Left renal pelvis (tissue), 4 donors: ENCODE results near the gene PGK1. TPM values are rescaled to one million over a fixed set of nuclear protein-coding genes. Genes with fewer than 3 reads are reported as not detected.
"Not testable (repeated sequence)": the region's sequence is repeated elsewhere in the genome, so short reads cannot be mapped to it uniquely, and the experiment has no call there.

ENCODE experiments used
- DNase-seq, 4 donors: peaks; one replicate each; pipeline ENCODE4 v3.0.0-alpha.2; 2013; ENCODE audit warnings: low read depth in 4 of 4, low spot score in 3 of 4
- polyA plus RNA-seq, 4 donors: library from polyadenylated mRNA; unstranded; fragments of 120-200 nt; gene quantifications; one replicate each; pipeline ENCODE4 v1.2.1, GENCODE V29; 2013; ENCODE audit not compliant: insufficient read length in 4 of 4

PGK1 gene
- polyA plus RNA-seq, 4 donors: 228 to 448 (median 382) TPM

DNA sequence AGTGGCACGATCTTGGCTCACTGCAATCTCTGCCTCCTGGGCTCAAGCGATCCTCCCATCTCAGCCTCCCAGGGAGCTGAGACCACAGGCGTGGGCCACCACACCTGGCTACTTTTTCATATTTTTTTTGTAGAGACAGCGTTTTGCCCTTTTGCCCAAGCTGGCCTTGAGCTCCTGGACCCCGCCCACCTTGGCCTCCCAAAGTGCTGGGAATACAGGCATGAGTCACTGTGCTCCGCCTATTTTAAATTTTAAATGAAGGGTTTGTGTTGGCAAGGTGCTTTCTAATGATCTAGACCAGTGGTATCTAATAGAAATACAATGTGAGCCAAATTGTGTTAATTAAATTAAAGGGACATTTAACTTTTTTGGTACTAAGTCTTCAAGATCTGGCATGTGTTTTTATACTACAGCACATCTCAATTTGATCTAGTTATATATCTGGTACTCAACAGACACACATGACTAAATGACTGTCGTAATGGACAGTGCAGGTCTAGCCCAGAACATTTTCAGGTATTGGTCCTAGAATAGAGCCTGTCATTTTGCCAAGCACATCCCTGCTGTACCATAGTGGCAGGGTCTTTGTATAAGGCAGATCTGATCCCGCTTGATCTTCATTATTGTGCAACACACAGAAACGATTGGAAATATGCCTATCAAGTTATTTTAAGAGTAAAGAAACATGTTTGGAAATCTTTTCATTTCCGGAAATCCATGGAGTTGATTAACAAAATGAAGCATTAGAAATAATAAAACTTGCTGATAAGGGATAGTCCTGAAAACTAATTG is 7.3 kb downstream of the PGK1 start:
- DNase-seq: no peak

DNA sequence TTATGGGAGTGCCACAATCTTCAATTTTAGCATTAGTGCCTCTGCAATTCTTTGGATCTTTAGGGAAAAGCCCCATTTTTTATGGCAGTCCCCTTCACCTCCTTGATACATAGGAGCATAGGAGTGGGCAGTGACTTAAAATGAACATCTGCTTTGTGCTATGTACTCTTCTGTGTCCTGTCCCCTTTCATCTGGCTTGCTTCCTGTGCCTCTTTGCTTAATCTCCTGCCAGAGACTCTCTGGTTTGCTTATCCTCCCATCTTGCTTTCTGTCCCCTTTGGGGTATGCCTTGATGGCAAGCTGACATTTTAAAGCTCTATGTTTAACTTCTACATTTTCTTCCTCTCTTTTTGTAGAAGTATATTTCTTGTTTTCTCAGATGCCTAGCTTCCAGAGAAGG is 12.3 kb downstream of the PGK1 start:
- no peak for DNase-seq

DNA sequence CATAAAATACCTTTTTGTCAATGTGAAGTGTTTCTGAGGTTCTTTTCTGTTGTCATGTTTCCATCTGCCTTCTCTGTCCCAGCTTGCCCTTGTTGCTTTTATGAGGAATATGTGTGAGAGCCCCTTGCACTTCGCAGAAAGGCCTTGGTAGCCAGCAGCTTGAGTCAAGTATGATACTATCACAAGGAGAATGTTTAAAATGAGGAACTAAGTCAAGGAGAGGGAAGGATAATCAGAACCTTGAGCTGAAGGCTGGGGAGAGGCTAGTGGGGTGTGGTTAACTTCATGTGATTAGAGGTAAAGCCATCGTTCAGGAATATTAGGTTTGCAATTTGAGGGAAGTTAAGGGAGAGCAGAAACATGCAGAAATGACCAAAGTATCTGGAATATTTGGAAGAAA is 12.7 kb downstream of the PGK1 start:
- no peak for DNase-seq

DNA sequence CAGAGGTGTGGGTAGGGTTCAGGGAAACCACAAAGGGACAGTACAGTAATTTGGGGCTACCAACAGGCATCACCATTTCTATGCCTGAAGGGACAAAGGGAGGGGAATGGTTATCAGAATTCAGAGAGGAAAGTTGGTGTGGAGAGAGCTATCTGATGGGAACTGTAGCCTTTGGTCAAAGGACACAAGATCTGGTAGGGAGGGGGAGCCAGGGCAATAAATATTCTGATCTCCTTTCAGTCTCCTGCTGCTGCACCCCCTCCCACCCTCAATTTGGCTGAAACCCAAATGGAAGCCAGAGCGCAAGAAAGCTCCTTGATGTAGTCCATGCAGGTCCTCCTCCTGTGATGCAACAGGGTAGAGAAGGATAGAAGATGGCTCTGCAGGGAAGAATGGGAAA is 14.6 kb downstream of the PGK1 start:
- DNase-seq: no peak

DNA sequence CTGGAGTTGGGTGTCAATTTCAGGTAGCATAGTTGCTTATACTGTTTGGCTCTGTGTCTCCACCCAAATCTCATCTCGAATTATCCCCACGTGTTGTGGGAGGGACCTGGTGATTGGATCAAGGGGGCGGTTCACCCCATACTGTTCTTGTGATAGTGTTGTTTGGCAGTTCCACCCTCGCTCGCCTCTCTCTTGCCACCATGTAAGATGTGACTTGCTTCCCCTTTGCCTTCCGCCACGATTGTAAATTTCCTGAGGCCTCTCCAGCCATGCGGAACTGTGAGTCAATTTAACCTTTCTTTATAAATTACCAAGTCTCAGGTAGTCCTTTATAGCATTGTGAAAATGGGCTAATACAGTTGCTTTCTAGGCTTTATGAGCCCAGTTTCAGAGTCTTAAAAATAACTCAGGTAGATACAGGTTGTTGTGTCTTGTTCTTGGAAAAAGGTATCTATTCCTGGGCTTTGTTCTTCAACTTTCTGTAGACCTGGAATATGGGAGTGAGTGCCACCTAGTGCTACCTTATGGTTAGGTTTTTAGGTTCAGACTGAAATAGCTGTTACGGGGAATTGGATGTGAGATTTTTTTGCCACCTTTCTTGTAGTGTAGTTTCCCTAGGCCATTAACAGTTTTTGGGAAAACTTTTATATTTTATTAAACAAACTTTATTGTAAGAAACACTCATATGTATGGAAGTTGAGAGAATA is 15.6 kb downstream of the PGK1 start:
- no peak for DNase-seq

DNA sequence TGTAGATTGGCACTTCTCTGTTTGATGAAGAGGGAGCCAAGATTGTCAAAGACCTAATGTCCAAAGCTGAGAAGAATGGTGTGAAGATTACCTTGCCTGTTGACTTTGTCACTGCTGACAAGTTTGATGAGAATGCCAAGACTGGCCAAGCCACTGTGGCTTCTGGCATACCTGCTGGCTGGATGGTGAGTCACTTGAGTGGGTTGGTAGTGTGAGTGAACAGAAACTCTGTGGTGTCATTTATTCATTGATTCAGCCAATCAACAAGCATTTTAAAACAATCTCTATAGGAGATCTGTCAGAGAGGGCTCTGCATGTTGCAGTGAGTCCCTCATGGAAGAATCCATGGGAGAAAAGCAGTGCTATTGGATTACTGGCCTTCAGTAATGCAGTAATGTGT is 19.1 kb downstream of the PGK1 start:
- DNase-seq: no peak

DNA sequence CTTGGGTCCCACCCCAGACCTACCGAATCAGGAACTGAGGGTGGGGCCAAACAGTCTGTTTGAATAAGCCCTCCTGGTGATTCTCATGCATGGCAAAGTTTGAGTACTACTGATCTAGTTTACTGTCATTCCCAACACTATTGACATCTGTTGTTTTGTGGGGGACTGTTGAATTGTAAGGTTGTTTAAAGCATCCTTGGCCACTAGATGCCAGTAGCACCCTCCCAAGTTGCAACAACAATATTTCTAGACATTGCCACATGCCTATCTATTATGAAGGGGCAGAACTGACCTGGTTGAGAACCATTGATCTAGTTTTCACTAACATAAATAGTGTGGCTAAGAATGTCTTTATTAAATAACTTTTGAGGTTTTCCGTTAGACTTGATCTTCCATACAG is 20.3 kb downstream of the PGK1 start:
- DNase-seq: no peak

DNA sequence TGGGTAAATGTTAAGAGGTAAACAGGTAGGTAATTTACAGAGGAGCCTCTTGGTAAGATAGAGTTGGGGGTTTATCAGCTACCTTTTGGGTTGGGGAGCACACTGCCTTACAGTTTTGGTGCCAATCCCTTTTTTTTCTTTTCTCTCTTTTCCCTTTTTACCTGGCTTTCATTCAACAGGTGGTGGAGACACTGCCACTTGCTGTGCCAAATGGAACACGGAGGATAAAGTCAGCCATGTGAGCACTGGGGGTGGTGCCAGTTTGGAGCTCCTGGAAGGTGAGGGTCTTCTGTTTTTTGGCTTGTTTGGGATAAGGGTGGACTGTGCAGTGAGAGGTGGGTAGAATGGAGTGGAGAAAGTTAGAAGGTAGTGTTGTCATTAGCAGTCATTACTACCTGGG is 21.1 kb downstream of the PGK1 start:
- no peak for DNase-seq

DNA sequence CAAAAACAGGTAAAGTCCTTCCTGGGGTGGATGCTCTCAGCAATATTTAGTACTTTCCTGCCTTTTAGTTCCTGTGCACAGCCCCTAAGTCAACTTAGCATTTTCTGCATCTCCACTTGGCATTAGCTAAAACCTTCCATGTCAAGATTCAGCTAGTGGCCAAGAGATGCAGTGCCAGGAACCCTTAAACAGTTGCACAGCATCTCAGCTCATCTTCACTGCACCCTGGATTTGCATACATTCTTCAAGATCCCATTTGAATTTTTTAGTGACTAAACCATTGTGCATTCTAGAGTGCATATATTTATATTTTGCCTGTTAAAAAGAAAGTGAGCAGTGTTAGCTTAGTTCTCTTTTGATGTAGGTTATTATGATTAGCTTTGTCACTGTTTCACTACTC is 21.7 kb downstream of the PGK1 start:
- not testable (repeated sequence) for DNase-seq

DNA sequence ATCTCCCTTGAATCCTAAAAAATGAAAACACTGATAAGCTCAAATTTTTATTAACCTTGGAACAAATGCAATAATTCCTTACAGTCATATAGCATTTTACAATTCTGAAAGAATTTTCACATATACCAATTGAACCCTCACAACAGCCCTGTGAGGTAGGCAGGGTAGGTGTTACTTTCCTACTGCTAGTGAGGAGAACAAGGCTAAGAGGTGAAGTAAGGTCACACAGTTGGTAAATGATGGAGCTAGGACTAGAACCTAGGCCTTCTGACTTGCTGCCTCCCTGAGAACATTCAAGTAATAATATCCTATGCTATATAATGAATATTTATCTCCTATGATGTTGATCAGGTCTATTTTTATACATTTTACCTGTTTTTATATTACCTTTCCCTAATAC is 25.7 kb downstream of the PGK1 start:
- DNase-seq: no peak

DNA sequence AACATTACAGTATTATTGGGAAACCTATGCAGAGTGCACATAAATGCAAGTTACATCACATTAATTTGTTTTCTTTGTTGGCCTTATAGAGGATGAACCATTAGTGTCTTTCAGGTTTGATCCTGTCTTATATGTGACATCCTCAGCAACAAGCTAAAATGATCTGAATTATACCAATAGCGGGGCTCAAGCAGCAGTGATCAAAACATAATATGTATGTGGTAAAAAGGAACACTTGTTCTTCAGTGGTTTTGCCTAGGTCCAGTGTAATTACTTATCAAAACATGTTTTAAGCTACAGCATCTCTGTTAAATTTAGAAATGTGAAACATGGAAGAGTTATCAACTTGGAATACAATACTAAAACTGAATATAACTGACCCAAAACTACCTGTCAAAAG is 26.3 kb downstream of the PGK1 start:
- DNase-seq: no peak

DNA sequence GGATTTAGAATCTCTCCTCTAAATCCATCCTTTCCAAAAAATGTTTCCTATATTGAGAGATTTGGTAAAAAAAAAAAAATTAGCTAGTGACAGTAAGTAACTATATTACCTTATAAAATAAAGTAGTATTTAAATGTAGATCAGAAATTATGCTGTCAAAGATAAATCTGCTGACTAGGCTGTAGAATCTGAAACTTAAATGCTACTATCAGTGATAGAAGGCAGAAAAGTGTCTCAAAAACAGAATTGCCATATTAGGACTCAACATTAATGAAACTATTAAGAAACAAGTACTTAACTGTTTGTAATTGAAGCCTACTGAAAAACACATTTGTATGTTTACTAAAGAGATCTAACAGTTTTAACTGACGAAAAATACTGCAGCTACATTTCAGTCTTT is 27.1 kb downstream of the PGK1 start:
- no peak for DNase-seq

DNA sequence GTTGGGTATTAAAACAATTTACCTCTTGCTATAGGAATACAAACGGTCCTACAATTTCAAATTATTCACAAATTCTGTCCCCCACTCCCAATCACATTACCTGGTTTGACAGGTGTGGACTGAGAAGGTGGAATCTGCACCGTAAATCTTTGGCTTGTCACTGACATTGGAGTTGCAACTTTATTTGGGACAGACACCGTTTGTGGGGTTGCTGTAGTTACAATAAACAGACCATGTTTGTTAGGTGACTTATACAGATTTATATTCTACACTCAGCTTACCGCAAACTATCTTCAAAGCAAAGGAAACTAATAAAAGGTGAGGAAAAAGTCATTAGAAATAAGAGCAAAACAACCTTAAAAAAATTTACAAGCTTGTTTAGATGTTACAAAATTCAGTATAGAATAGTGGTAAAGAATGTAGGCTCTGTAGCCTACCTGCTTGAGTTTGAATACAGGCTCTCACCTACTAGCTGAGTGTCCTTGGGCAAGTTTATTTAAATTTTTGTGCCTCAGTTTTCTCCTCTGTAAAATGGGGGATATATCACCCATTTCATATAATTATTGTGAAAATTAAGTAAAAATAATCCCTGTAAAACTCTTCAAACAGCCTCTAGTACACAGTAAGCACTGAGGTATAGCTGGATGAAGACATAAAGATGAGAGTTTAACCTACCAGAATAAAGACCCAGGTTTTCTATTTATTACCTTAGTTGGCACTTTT is 29.4 kb downstream of the PGK1 start:
- DNase-seq: no peak

DNA sequence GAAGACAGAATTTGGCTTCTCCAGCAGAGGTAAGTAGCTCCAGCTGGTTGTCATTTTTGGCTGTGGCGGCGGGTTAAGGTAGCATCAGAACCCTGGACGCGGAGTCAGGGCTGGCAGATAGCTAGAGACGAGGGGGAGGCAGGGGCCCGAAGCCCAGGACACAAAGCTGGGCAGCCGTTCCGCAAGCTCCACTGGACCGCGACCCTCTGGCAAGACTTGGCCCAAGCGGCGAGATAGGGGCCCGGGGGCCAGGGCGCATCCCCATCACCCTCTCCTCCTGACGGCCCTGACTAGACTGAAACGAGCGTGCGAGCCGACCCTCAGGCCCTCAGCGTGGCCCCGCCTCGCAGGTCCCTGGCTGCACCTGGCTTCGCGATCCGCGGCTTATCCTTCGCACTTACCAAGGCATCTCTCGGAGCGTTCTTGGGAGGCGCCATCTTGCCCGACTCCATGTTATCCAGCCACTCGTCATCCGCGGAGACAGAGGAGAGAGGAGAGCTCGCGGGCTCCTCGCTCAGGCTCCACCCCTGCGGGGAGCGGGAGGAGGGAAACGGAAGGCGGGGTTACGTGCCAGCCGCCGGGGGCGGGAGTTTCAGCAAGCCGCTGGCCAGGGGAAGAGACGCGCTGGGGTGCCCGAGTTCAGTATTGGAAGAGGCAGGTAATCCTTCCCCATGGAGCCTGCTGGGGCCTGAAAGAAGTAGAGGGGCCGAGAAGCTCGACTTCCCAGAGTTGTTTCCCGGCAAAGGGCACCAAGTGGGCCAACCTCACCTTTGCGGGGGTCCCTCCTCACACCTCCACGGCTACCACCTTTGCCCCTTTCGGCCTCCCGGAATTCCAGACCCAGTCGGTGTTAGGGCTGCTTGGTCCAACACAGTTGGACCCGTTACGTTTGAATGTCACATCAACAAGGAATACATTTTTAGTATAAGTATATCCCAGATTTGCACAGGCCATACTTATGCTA is 35.4 kb downstream of the PGK1 start, which contains the start of gene TAF9B:
TSS of gene TAF9B (minus strand) at position 491 of the 964 bp plus-strand sequence. CDS start at position 452, 39 bp downstream.
- peak; percentile 53 to 67 (median 60) for DNase-seq

DNA sequence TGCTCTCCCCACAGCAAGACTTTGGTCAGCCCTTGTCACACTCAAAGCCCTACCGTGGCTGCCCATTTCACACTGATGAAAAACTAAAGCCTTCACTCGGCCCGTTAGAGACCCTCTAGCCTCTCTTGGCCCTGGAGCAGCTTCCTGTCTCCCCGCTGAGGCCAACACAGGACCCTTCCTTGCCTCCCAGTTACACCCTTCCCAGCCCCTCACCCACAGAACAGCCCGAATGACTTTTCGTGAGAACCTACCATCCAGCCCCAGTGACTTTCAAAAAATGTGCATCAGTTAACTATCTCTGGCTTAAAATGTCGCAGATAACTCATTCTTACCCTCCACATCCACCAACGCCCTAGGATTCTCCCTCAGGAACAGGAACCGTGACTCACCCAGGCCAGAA is 36.2 kb downstream of the PGK1 start:
- DNase-seq: no peak

DNA sequence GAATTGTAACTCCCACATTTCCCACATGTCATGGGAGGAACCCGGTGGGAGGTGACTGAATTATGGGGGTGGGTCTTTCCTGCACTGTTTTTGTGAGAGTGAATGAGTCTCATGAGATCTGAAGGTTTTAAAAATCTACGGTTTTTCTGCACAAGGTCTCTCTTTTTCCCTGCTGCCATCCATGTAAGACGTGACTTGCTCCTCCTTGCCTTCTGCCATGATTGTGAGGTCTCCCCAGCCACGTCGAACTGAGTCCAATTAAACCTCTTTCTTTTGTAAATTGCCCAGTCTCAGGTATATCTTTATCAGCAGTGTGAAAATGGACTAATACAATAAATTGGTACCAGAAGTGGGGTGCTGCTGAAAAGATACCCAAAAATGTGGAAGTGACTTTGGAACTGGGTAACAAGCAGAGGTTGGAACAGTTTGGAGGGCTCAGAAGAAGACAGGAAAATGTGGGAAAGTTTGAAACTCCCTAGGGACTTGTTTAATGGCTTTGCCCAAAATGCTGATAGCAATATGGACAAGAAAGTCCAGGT is 43.0 kb downstream of the PGK1 start:
- not testable (repeated sequence) for DNase-seq

DNA sequence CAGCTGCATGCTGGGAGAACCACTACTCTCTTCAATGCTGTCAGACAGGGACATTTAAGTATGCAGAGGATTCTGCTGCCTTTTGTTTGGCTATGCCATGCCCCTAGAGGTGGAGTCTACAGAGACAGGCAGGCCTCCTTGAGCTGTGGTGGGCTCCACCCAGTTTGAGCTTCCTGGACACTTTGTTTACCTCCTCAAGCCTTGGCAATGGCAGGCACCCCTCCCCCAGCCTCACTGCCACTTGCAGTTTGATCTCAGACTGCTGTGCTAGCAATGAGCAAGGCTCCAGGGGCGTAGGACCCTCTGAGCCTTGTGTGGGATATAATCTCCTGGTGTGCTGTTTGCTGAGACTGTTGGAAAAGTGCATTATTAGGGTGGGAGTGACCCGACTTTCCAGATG is 53.3 kb downstream of the PGK1 start:
- DNase-seq: not testable (repeated sequence)

DNA sequence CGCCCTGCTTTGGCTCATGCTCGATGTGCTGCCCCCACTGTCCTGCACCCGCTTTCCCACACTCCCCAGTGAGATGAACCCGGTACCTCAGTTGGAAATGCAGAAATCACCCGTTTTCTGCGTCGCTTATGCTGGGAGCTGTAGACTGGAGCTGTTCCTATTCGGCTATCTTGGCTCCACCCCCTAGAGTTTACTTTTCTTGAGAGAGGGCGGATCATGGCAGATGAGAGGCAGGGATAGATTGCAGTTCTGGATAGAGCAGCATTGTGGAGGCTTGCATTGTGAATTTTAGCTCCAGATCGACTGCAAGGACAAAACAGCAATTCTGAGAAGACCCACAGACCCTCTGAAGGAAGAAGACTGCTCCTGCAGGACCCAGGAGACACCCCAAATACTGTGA is 53.8 kb downstream of the PGK1 start:
- DNase-seq: not testable (repeated sequence)

DNA sequence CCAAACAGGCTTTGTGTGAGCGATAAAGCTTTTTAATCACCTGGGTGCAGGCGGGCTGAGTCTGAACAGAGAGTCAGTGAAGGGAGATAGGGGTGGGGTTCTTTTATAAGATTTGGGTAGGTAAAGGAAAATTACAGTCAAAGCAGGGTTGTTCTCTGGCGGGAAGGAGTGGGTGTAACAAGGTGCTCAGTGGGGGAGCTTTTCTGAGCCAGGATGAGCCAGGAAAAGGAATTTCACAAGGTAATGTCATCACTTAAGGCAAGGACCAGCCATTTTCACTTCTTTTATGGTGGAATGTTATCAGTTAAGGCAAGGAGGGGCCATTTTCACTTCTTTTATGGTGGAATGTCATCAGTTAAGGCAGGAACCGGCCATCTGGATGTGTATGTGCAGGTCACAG is 56.7 kb downstream of the PGK1 start:
- DNase-seq: not testable (repeated sequence)

DNA sequence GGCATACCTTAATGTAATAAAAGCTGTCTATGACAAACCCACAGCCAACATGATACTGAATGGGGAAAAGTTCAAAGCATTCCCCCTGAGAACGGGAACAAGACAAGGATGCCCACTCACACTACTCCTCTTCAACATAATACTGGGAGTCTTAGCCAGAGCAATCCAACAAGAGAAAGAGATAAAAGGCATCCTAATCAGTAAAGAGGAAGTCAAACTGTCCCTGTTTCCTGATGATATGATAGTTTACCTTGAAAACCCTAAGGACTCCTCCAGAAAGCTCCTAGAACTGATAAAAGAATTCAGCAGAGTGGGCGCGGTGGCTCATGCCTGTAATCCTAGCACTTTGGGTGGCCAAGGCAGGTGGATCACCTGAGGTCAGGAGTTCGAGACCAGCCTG is 59.1 kb downstream of the PGK1 start:
- not testable (repeated sequence) for DNase-seq
